Peyer's patch (tissue), 4 donors: Measurements from ENCODE around the gene HPSE2.
A peak's percentile ranks its signal among the peaks of the same experiment; 100 is the strongest.

Experiments used
- CTCF ChIP-seq, 6 experiments: fragments of 450-650 bp in 4 of 6; fragments of 200-600 bp in 2 of 6; sonication (generic) in 1 of 6; IDR thresholded peaks; one replicate each; pipeline ENCODE4 v1.5.1; 2017 to 2019; ENCODE audit warnings: antibody characterized with exemption in 6 of 6, mild to moderate bottlenecking in 3 of 6, moderate library complexity in 1 of 6
- POLR2A ChIP-seq, 2 donors: fragments of 450-650 bp; IDR thresholded peaks; one replicate each; pipeline ENCODE4 v1.5.1; 2017; ENCODE audit warnings: antibody characterized with exemption in 2 of 2, mild to moderate bottlenecking in 2 of 2, moderate library complexity in 2 of 2

- TF ChIP-seq CTCF (IDR thresholded peaks at IDR 0.05): peak in 1 of 6 experiments; percentile 7
- TF ChIP-seq POLR2A (IDR thresholded peaks at IDR 0.05): no peak
These were observed 319.0 kb downstream of the HPSE2 start for GRCh38 chr10:98916526-98917125.
